Prostate gland (tissue), 2 donors: ENCODE measurements around the gene DNAAF8. TPM values are rescaled to one million over a fixed set of nuclear protein-coding genes. Genes with fewer than 3 reads are reported as not detected.
"Not testable (repeated sequence)": the region's sequence is repeated elsewhere in the genome, so short reads cannot be mapped to it uniquely, and the experiment has no call there.

Source experiments
- DNase-seq: peaks from one replicate; pipeline ENCODE4 v3.0.0-alpha.2; 2019; ENCODE audit warnings: low spot score
- H3K27ac ChIP-seq, 2 donors: fragments of 200-600 bp; sonication (generic); 2 replicates each; pipeline ENCODE4 v1.5.1; 2017 to 2019
- H3K27me3 ChIP-seq: fragments of 200-600 bp; sonication (generic); replicated peaks from 2 replicates; pipeline ENCODE4 v1.5.1; 2019; ENCODE audit not compliant: insufficient read depth
- H3K36me3 ChIP-seq, 2 donors: fragments of 200-600 bp; sonication (generic); 1 replicate in 1 of 2; 2 replicates in 1 of 2; pipeline versions ENCODE4 v1.5.1 to v1.8.1; 2017 to 2019
- H3K4me1 ChIP-seq: fragments of 200-600 bp; sonication (generic); replicated peaks from 2 replicates; pipeline ENCODE4 v1.5.1; 2019
- H3K4me3 ChIP-seq, 2 donors: fragments of 200-600 bp; sonication (generic); 2 replicates each; pipeline ENCODE4 v1.5.1; 2017 to 2019
- H3K9me3 ChIP-seq: fragments of 200-600 bp; sonication (generic); 2 replicates; pipeline ENCODE4 v1.5.1; 2017
- POLR2A ChIP-seq: fragments of 450-650 bp; IDR thresholded peaks from one replicate; pipeline ENCODE4 v1.6.1; 2016; ENCODE audit warnings: antibody characterized with exemption, mild to moderate bottlenecking
- POLR2AphosphoS5 ChIP-seq: sonication (generic); formaldehyde crosslinking; IDR thresholded peaks from one replicate; pipeline ENCODE4 v1.6.1; 2017; ENCODE audit warnings: antibody characterized with exemption
- WGBS: methylation state at CpG from one replicate; pipeline ENCODE4 v1.1.5; 2018; 5-methylcytosine and 5-hydroxymethylcytosine counted together
- intact Hi-C: fragments of 100-400 bp; cut with DNase I; formaldehyde crosslinking; loops from one replicate; pipeline ENCODE4 v1.14.2; 2022
- total RNA-seq, 2 donors: library from RNA; depleted of rRNA; stranded (reverse); fragments of >200 nt; gene quantifications; one replicate each; pipeline ENCODE4 v1.1.0, GENCODE V29; 2016
- TF ChIP-seq, protein P1 (sequence below), 4 experiments: fragments of 200-600 bp in 2 of 4; fragments of 450-650 bp in 2 of 4; sonication (generic) in 2 of 4; IDR thresholded peaks; 1 replicate in 3 of 4; 2 replicates in 1 of 4; pipeline ENCODE4 v1.5.1; 2016 to 2019; ENCODE audit warnings: antibody characterized with exemption in 4 of 4, mild to moderate bottlenecking in 2 of 4, moderate library complexity in 2 of 4

Gene DNAAF8
- total RNA-seq, 2 donors from 2014 or later = 7.1 to 21.9 TPM

DNA sequence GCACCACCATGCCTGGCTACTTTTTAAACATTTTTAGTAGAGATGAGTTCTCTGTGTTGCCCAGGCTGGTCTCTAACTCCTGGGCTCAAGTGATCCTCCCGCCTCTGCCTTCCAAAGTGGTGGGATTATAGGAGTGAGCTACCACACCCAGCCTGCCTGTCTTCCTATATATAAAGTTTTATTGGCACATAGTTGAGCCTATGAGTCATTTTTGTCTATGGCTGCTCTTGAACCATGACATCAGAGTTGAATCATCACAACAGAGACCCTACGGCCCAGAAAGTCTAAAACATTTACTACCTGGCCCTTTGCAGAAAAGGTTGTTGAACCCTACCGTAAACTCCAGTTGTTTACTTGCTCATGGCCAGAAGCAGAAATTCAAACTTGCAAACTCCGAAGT is 45.9 kb downstream of the DNAAF8 start:
- Histone ChIP-seq H3K4me1 (no peaks in the 10 kb centered on the region), H3K27ac (no peak overlapping the region), H3K9me3 (no peaks in the 10 kb centered on the region), H3K36me3 (no peaks in the 10 kb centered on the region), H3K27me3 (no peaks in the 10 kb centered on the region), H3K4me3 (no peak overlapping the region)
- intact Hi-C loops = no loop called here
- 73% methylated on average over 4 of the region's 4 CpGs for WGBS
- no peak for TF ChIP-seq POLR2A
- TF ChIP-seq, protein P1, sequence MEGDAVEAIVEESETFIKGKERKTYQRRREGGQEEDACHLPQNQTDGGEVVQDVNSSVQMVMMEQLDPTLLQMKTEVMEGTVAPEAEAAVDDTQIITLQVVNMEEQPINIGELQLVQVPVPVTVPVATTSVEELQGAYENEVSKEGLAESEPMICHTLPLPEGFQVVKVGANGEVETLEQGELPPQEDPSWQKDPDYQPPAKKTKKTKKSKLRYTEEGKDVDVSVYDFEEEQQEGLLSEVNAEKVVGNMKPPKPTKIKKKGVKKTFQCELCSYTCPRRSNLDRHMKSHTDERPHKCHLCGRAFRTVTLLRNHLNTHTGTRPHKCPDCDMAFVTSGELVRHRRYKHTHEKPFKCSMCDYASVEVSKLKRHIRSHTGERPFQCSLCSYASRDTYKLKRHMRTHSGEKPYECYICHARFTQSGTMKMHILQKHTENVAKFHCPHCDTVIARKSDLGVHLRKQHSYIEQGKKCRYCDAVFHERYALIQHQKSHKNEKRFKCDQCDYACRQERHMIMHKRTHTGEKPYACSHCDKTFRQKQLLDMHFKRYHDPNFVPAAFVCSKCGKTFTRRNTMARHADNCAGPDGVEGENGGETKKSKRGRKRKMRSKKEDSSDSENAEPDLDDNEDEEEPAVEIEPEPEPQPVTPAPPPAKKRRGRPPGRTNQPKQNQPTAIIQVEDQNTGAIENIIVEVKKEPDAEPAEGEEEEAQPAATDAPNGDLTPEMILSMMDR (IDR thresholded peaks at IDR 0.05) = no peak
- no peak for TF ChIP-seq POLR2AphosphoS5
- no peak for DNase-seq

GRCh38 chr16:4783251-4783950 is 49.1 kb downstream of the DNAAF8 start:
- intact Hi-C loops = no loop called here
- TF ChIP-seq, protein P1 (IDR thresholded peaks at IDR 0.05) = no peak
- TF ChIP-seq POLR2A = no peak
- no peak for TF ChIP-seq POLR2AphosphoS5
- H3K27me3 ChIP-seq = no peaks in the 10 kb centered on the region
- H3K27ac ChIP-seq = no peak overlapping the region
- H3K4me1 ChIP-seq = no peaks in the 10 kb centered on the region
- DNase-seq = no peak
- no peaks in the 10 kb centered on the region for H3K36me3 ChIP-seq
- WGBS = 87% methylated on average over 25 of the region's 25 CpGs
- no peaks in the 10 kb centered on the region for H3K9me3 ChIP-seq
- H3K4me3 ChIP-seq = no peak overlapping the region

DNA sequence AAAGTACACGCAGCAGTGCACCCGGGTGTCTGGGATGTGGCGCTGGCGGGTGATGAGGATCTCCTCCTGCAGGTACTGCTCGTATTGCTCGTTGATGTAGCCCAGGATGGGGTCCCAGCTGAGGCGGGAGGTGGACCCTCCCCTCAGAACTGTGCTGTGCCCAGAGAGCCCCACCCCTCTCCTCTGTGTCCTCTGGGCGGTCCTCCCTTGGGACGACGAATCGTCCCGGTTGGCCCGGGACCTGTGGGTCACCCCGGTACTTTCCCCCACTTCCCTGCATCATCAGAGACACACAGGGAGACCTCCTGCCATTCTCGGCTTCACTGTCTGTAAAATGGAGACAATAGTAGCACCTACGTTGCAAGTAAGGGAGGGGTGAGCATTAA is 49.6 kb downstream of the DNAAF8 start:
- Histone ChIP-seq H3K36me3 (no peaks in the 10 kb centered on the region), H3K4me1 (no peaks in the 10 kb centered on the region), H3K27ac (no peak overlapping the region), H3K27me3 (no peaks in the 10 kb centered on the region), H3K4me3 (no peak overlapping the region), H3K9me3 (no peaks in the 10 kb centered on the region)
- TF ChIP-seq POLR2AphosphoS5 (no peak), POLR2A (no peak)
- TF ChIP-seq, protein P1 (IDR thresholded peaks at IDR 0.05) = no peak
- 81% methylated on average over 16 of the region's 16 CpGs for WGBS
- DNase-seq = no peak
- intact Hi-C loops = no loop called here

GRCh38 chr16:4784444-4784987 is 50.2 kb downstream of the DNAAF8 start:
- H3K27ac ChIP-seq, H3K4me3 ChIP-seq, H3K4me1 ChIP-seq, H3K9me3 ChIP-seq, DNase-seq, H3K27me3 ChIP-seq, H3K36me3 ChIP-seq, intact Hi-C loops: not testable (repeated sequence)
- WGBS = 92% methylated on average over 14 of the region's 14 CpGs

GRCh38 chr16:4785758-4786433 is 51.6 kb downstream of the DNAAF8 start:
- 88% methylated on average over 23 of the region's 23 CpGs for WGBS

More at GRCh38 chr16:4785758-4786433, 51.6 kb downstream of the DNAAF8 start:
- no peaks in the 10 kb centered on the region for H3K4me1 ChIP-seq
- TF ChIP-seq POLR2AphosphoS5 = no peak
- no peak for TF ChIP-seq POLR2A
- TF ChIP-seq, protein P1 (IDR thresholded peaks at IDR 0.05) = no peak
- no peaks in the 10 kb centered on the region for H3K27me3 ChIP-seq
- H3K36me3 ChIP-seq = no peaks in the 10 kb centered on the region
- DNase-seq = no peak
- H3K9me3 ChIP-seq = no peaks in the 10 kb centered on the region
- no peak overlapping the region for H3K4me3 ChIP-seq
- intact Hi-C loops = no loop called here
- no peak overlapping the region for H3K27ac ChIP-seq
